Stimulated activated CD8-positive, alpha-beta memory T cell treated with anti-CD3 and anti-CD28 coated beads, Interleukin-7, amount 100 ng/mL, for 1 hour (primary cell): ENCODE data around the gene DISC1.
"Not testable (repeated sequence)": the region's sequence is repeated elsewhere in the genome, so short reads cannot be mapped to it uniquely, and the experiment has no call there.

ENCODE experiments used
- DNase-seq, 2 donors: peaks; one replicate each; pipeline ENCODE4 v3.0.0-alpha.2; 2020; ENCODE audit warnings: low read depth in 2 of 2

Gene DISC1

DNA sequence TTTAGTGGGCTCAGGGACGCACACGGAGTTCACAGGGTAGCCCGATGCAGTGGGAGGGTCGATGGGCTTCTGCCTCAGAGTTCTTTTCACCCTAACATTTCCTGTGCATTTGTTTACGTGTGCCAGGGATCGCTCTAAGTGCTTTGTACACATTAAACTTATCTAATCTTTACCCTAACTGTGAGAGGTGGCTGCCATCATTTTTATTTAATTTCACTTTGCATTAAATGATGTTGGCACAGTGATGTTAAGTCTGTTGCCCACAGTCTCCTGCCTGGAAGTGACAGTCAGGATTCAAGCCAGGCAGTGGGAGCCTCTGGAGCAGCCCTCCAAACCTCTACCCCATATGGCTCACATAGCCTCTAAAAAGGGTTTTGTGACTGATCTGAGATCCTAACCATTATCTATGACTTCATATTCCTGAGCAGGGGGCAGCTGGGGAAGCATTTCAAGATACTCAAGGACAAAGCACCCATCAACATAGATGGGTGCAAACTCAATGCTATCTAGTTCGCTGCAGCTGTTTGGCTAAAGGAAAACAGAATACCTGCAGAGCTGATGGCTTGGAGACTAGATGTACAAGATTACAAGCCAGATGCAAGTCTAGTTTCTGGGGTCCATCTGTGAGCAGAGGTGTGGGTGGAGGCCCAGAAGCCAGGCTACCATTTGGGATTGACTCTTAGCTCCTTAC lies 303.8 kb downstream of the DISC1 start:
- no peak for DNase-seq

DNA sequence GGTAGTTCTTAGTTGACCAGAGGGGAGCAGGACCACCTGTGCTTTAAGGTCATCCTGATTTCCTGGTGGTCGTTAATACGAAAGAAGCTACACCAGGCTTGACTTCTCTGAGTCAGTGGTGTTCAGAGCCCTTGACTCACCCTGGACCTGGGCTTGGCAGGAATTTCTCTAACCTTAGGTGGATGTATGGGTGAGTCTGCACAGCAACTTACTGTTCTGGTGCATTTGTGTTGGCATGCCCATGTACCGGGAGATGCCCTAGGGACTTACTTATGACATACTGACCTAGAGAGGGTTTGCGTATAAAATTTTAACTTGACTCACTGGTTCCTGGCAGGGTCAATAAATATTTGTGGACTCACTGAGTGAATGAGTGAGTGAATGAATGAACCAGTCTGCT lies 304.6 kb downstream of the DISC1 start:
- DNase-seq = no peak

- DNase-seq = no peak
Observed at GRCh38 chr1:231931846-231932454, 305.4 kb downstream of the DISC1 start.

DNA sequence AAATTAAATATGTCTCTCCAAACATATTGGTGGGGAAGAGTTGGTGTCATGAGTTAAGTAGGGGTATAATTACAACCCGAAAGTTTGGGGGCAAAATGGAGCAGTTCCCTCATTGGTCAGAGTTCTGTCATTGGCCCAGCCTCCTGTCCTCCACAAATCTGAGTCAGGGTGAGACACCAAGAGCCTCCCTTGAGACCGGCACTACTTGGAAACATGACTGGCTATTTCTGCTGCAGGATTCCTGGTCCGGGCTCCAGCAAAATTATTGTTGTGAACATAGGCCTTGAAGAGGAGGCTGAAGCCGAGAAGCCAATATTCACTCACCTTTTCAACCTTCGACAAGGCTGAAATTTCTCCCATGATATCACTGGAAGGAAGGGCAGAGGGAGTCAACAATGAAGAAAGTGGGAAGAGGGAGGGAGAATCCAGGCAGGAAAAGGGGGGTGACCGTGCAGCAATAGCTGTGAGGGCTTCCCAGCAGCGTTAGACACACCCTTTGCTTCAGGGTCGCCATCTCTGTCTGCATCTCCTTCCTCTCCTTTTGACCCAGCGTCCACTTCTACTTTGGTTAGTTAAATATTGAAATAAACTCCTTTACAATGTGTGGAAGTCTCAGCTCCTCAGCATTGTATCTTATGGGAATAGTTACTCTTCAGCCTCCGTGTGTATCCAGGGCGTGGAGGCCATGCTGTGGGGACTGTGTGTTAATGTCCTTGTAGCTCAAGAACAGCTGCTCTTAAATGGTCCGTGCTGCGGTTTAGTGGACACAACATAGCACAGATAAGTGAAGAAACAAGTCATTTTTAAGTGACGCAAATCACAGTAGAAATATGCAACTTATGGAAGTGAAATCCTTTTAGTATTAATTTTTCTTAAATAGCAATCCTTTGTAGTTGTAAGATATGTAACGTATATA lies 307.4 kb downstream of the DISC1 start:
- no peak for DNase-seq

- DNase-seq = no peak
Observed at GRCh38 chr1:231934797-231935196, 308.2 kb downstream of the DISC1 start.

- DNase-seq = no peak
Observed at GRCh38 chr1:231935856-231936255, 309.3 kb downstream of the DISC1 start.

GRCh38 chr1:231936983-231937775 lies 310.6 kb downstream of the DISC1 start:
- no peak for DNase-seq

DNA sequence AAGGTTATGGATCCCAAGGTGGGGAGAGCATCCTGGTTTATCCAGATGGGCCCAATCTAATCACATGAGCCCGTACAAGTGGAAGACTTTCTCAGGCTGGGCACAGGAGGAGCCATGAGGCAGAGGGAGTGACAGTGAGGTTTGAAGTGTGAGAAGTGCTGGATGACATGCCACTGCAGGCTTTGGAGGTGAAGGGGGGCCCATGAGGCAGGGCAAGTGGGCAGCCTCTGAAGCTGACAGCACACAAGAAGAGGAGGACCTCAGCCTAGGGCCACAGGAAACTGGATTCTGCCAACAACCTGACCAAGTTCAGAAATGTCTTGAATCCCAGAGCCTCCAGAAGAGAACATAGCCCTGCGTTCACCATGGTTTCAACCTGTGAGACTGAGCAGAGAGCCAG lies 311.6 kb downstream of the DISC1 start:
- no peak for DNase-seq

GRCh38 chr1:231938711-231939110 lies 312.1 kb downstream of the DISC1 start:
- no peak for DNase-seq

DNA sequence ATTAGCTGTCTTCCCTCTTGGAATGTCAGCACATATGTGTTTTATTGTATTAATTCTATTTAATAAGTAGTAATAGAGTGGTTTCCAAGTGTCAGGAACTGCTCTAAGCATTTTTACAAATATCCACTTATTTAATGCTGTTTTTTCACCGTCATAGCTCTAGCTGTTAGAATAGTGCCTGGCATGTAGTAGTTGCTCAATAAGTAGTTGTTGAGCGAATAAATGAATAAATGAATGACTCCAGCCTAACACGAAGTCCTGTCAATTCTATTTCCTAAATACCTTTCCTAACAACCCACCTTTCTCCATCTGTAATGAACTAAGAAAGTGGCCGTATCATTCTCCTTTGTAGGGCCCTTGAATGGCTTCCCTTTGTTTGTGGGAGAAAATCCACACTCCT lies 312.5 kb downstream of the DISC1 start:
- DNase-seq = no peak

- DNase-seq = no peak
Observed at GRCh38 chr1:231940116-231940515, 313.5 kb downstream of the DISC1 start.

GRCh38 chr1:231940701-231941100 lies 314.1 kb downstream of the DISC1 start:
- DNase-seq = no peak

- no peak for DNase-seq
Observed at GRCh38 chr1:231943084-231943483, 316.5 kb downstream of the DISC1 start.

DNA sequence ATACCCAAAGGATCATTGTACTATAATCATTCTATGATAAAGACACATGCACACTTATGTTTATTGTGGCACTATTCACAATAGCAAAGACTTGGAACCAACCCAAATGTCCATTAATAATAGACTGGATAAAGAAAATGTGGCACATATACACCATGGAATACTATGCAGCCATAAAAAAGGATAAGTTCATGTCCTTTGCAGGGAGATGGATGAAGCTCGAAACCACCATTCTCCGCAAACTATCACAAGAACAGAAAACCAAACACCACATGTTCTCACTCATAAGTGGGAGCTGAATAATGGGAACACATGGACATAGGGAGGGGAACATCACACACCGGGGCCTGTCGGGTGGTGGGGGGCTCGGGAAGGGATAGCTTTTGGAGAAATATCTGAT lies 321.5 kb downstream of the DISC1 start:
- DNase-seq = not testable (repeated sequence)

GRCh38 chr1:231949277-231950091 lies 322.9 kb downstream of the DISC1 start:
- no peak for DNase-seq

GRCh38 chr1:231950331-231951128 lies 323.9 kb downstream of the DISC1 start:
- no peak for DNase-seq

GRCh38 chr1:231951374-231951773 lies 324.8 kb downstream of the DISC1 start:
- DNase-seq = no peak

DNA sequence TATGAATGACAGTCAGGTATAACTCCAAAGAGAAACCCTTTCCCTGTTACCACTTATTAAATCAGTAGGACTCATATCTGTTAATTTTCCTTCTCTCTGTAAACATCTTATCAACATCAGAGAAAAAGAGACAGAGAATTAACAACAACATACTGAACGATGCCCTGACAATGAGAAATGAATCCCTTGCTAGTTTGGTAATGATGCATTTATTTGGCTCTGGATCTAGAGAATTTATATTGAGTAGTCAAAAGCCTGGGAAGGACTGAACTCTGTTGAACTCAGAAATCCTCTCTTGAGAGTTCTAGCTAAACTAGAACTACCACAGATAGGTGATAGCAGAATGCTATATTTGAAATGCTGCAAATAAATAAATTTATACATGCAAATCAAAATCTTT lies 325.6 kb downstream of the DISC1 start:
- DNase-seq = no peak

GRCh38 chr1:231953660-231954059 lies 327.1 kb downstream of the DISC1 start:
- no peak for DNase-seq

DNA sequence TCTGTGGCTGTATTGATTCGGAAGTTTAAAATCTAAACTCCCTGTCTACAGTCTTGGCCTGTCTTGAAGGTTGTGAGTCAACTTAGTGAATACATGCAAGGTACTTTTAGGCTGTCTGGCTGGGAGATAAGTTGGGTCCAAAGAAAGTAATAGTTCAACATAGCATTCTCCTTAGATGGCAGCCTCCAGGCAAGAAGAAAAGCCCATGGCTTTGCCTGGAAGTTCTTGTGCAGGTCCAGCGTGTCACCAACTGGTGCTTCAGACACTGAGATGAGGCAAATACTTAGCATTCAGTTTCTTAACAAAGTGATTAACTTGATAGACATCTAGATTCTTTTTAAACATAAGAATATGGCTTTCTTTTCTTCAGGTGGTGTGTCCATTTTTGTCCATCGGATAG lies 328.2 kb downstream of the DISC1 start:
- DNase-seq = no peak
